Lung (tissue), 12 donors: ENCODE results near the gene CD244. TPM values are rescaled to one million over a fixed set of nuclear protein-coding genes. Genes with fewer than 3 reads are reported as not detected.

ENCODE experiments used
- ATAC-seq: fragments of 200-7000 bp; cut with Tn5 transposase; one replicate; pipeline ENCODE4 v1.9.1; 2020; ENCODE audit warnings: moderate number of reproducible peaks; ENCODE audit not compliant: insufficient read depth, low FRiP score
- DNase-seq, 3 donors: peaks; one replicate each; pipeline ENCODE4 v3.0.0-alpha.2; 2013 to 2017
- H3K27ac ChIP-seq, 2 donors: one replicate each; pipeline ENCODE4 v1.5.1; 2013; ENCODE audit warnings: mild to moderate bottlenecking in 2 of 2, moderate library complexity in 2 of 2, control low read depth in 1 of 2, inconsistent platforms in 1 of 2, low read depth in 1 of 2, low read length in 1 of 2
- H3K27me3 ChIP-seq, 3 donors: one replicate each; pipeline ENCODE4 v1.5.1; 2013; ENCODE audit warnings: low read length in 2 of 3; ENCODE audit not compliant: control insufficient read depth in 3 of 3, insufficient read depth in 3 of 3
- H3K36me3 ChIP-seq, 4 donors: one replicate each; pipeline ENCODE4 v1.5.1; 2013; ENCODE audit warnings: low read length in 4 of 4, mild to moderate bottlenecking in 1 of 4, moderate library complexity in 1 of 4; ENCODE audit not compliant: control insufficient read depth in 4 of 4, insufficient read depth in 4 of 4
- H3K4me1 ChIP-seq, 5 donors: one replicate each; pipeline ENCODE4 v1.5.1; 2013; ENCODE audit warnings: low read length in 5 of 5, mild to moderate bottlenecking in 2 of 5, moderate library complexity in 1 of 5; ENCODE audit not compliant: control insufficient read depth in 5 of 5, insufficient read depth in 5 of 5
- H3K4me3 ChIP-seq: one replicate; pipeline ENCODE4 v1.5.1; 2013; ENCODE audit warnings: mild to moderate bottlenecking, control low read depth, moderate library complexity
- H3K9ac ChIP-seq, 2 donors: one replicate each; pipeline ENCODE4 v1.5.1; 2013; ENCODE audit warnings: low read length in 2 of 2, control low read depth in 1 of 2; ENCODE audit not compliant: insufficient read depth in 1 of 2
- H3K9me3 ChIP-seq, 4 donors: one replicate each; pipeline ENCODE4 v1.5.1; 2013; ENCODE audit warnings: low read length in 3 of 4, mild to moderate bottlenecking in 1 of 4, moderate library complexity in 1 of 4; ENCODE audit not compliant: control insufficient read depth in 4 of 4, insufficient read depth in 3 of 4
- CTCF ChIP-seq: IDR thresholded peaks from 2 replicates; pipeline ENCODE4 v1.5.1; 2012; ENCODE audit warnings: mild to moderate bottlenecking; ENCODE audit errors: control extremely low read depth, extremely low read depth
- WGBS, 2 donors: extraction: QIAGEN DNeasy Blood & Tissue Kit; methylation state at CpG; one replicate each; pipeline ENCODE4 v1.1.7; 2013; 5-methylcytosine and 5-hydroxymethylcytosine counted together
- polyA plus RNA-seq, 2 donors: library from polyadenylated mRNA; stranded (reverse); fragments of 200-250 nt; gene quantifications; one replicate each; pipeline ENCODE4 v1.2.1, GENCODE V29; 2013
- total RNA-seq, 2 donors: library from RNA; depleted of rRNA in 1 of 2; stranded (reverse); fragments of >200 nt in 1 of 2; gene quantifications; one replicate each; pipeline ENCODE4 v1.2.1, GENCODE V29; 2014 to 2021
- donor health status: control.
- donor health status: control.
- donor health status: Bipolar disorder and iron deficiency.
- donor health status: healthy.
- donor health status: DM: yes; HTN: yes; CAD: no.

CD244 gene
- total and polyA plus RNA-seq, 4 donors = 0.57 to 3.2 (median 2.3) TPM

DNA sequence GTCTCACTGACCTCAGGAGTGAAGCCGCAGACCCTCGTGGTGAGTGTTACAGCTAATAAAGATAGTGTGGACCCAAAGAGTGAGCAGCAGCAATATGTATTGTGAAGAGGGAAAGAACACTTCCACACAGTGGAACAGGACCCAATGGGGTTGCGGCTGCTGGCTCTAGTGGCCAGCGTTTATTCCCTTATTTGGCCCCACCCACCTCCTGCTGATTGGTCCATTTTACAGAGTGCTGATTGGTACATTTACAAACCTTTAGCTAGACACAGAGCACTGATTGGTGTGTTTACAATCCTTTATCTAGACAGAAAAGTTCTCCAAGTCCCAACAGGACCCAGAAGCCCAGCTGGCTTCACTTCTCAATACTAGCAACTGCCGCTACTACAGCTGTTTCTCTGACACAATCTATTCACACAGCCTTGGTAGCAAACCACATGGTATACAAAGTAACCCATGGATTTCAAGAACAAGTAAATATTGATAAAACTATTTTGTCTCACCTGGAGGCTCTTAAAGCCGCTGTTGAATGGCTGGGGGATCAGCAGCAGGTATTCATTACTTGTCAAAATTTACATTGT is 47.6 kb upstream of the CD244 start:
- Histone ChIP-seq H3K36me3 (no peaks in the 10 kb centered on the region), H3K9ac (no peak overlapping the region), H3K27ac (peak overlapping the region in 1 of 2 donors; percentile 33), H3K4me3 (no peak overlapping the region), H3K4me1 (peaks cover 0 to 13% (median 2%) of the 10 kb centered on the region in 5 donors), H3K9me3 (no peaks in the 10 kb centered on the region), H3K27me3 (no peaks in the 10 kb centered on the region)
- no peak for TF ChIP-seq CTCF
- ATAC-seq (no peak), DNase-seq (peak in 2 of 3 donors; percentile 12 to 13)
- 69 to 83% methylated on average over 6 of the region's 6 CpGs for WGBS, 2 donors

DNA sequence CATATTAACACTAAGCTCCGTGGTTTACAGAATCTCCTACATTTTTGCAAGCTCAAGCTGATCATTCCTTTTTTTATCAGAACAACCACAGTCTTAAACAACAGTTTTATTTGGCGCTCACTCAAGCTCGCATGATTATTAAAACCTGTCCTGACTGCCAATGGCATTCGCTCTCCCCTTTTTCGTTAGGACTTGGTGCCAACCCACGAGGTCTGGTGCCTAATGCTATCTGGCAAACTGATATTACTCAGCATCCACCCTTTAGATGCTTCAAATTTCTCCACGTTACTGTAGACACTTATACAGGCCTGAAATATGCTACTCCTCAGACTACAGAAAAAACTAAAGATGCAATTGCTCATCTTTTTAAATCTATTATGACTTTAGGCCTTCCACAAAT is 45.3 kb upstream of the CD244 start:
- Histone ChIP-seq H3K27ac (no peak overlapping the region), H3K9ac (no peak overlapping the region), H3K4me1 (peaks cover 0 to 14% (median 5%) of the 10 kb centered on the region in 5 donors), H3K36me3 (no peaks in the 10 kb centered on the region), H3K9me3 (no peaks in the 10 kb centered on the region), H3K4me3 (no peak overlapping the region), H3K27me3 (no peaks in the 10 kb centered on the region)
- 69 to 88% methylated on average over 7 of the region's 7 CpGs for WGBS, 2 donors
- ATAC-seq = no peak
- no peak for DNase-seq
- TF ChIP-seq CTCF = no peak

DNA sequence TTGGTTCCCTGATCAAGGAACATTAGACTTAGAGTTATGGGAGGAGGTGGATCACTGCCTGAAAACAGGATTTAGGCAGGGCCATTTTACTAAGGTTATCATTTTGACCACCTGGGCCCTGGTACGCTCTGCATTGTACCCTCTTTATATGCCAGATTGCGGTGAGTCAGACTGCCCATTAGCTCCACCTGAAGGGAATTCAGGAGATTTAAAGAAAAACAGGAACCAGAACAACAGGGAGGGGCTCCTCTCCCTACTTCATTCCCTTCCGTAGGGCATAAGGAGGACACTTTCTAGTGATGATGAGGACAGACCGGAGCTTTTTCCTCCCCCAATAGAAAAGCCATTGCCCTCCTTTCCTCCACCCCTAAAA is 42.9 kb upstream of the CD244 start:
- 59 to 70% methylated on average over 4 of the region's 4 CpGs for WGBS, 2 donors
- H3K36me3 ChIP-seq = no peaks in the 10 kb centered on the region
- ATAC-seq (no peak), DNase-seq (no peak)
- peaks cover 0 to 3% (median 0%) of the 10 kb centered on the region in 4 donors for H3K9me3 ChIP-seq
- H3K4me3 ChIP-seq = no peak overlapping the region
- H3K27me3 ChIP-seq = no peaks in the 10 kb centered on the region
- no peak for TF ChIP-seq CTCF
- peaks cover 0 to 9% (median 2%) of the 10 kb centered on the region in 5 donors for H3K4me1 ChIP-seq
- no peak overlapping the region for H3K9ac ChIP-seq
- peak overlapping the region in 1 of 2 donors; percentile 21 for H3K27ac ChIP-seq
